HUES64 (cell line): Measurements from ENCODE around the gene MINDY1.

Source experiments
- H3K27ac ChIP-seq: 2 replicates; pipeline ENCODE4 v1.7.0; 2013; ENCODE audit warnings: low read depth, low read length, inconsistent platforms
- H3K27me3 ChIP-seq: 2 replicates; pipeline ENCODE4 v1.6.1; 2013; ENCODE audit warnings: mild to moderate bottlenecking, low read length; ENCODE audit not compliant: insufficient read depth
- H3K36me3 ChIP-seq: 2 replicates; pipeline ENCODE4 v1.6.1; 2013; ENCODE audit warnings: mild to moderate bottlenecking, low read length; ENCODE audit not compliant: insufficient read depth
- H3K4me1 ChIP-seq: 2 replicates; pipeline ENCODE4 v1.6.1; 2013; ENCODE audit warnings: mild to moderate bottlenecking, low read length, moderate library complexity; ENCODE audit not compliant: insufficient read depth
- H3K4me3 ChIP-seq: 2 replicates; pipeline ENCODE4 v1.5.1; 2013; ENCODE audit warnings: mild to moderate bottlenecking, low read length, moderate library complexity
- H3K9ac ChIP-seq: 2 replicates; pipeline ENCODE4 v1.6.1; 2013; ENCODE audit warnings: mild to moderate bottlenecking, low read depth, low read length
- H3K9me3 ChIP-seq: 2 replicates; pipeline ENCODE4 v1.6.1; 2013; ENCODE audit warnings: low read depth, low read length; ENCODE audit not compliant: insufficient read depth
- WGBS: fragments of 150-250, 120-280 bp; methylation state at CpG from one replicate; pipeline ENCODE4 v1.1.7; 2013; ENCODE audit warnings: missing lambda C conversion rate; 5-methylcytosine and 5-hydroxymethylcytosine counted together

Gene MINDY1

DNA sequence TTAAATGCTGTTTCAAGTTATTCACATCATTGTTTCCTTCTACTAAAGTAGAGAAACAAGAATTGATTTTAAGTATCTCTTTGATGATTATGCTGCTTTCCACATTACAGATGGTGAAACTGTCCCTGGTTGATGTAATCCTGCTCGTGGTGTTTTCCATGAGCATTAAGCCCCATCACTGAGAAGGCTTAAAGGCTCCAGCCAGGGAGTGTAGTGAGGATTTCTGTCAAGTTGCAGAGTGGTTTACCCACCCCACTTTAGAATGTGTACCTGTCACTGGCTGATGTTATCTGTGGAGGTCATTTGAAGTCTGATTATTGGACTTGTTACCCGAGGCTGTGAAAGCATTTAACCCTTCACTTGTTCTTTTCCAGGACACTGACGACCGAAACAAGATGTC is 44.9 kb downstream of the MINDY1 start:
- Histone ChIP-seq H3K27ac (no peak overlapping the region), H3K4me1 (no peaks in the 10 kb centered on the region), H3K4me3 (no peak overlapping the region), H3K27me3 (no peaks in the 10 kb centered on the region), H3K9ac (no peak overlapping the region), H3K36me3 (peaks cover 97% of the 10 kb centered on the region), H3K9me3 (no peaks in the 10 kb centered on the region)
- WGBS = 89% methylated on average over 4 of the region's 4 CpGs

- no peaks in the 10 kb centered on the region for H3K9me3 ChIP-seq
- WGBS = 92% methylated on average over 7 of the region's 7 CpGs
- H3K27me3 ChIP-seq = no peaks in the 10 kb centered on the region
- H3K4me3 ChIP-seq = no peak overlapping the region
- no peaks in the 10 kb centered on the region for H3K4me1 ChIP-seq
- no peak overlapping the region for H3K27ac ChIP-seq
- no peak overlapping the region for H3K9ac ChIP-seq
- H3K36me3 ChIP-seq = peaks cover 94% of the 10 kb centered on the region
Observed at GRCh38 chr1:150960646-150961045, 46.1 kb downstream of the MINDY1 start.

- H3K27ac ChIP-seq = no peak overlapping the region
- H3K4me3 ChIP-seq = no peak overlapping the region
- H3K4me1 ChIP-seq = no peaks in the 10 kb centered on the region
- no peak overlapping the region for H3K9ac ChIP-seq
- H3K36me3 ChIP-seq = peaks cover 92% of the 10 kb centered on the region
- H3K27me3 ChIP-seq = no peaks in the 10 kb centered on the region
- WGBS = 96% methylated on average over 11 of the region's 11 CpGs
- no peaks in the 10 kb centered on the region for H3K9me3 ChIP-seq
Observed at GRCh38 chr1:150957666-150958065, 49.0 kb downstream of the MINDY1 start.

- H3K4me3 ChIP-seq = no peak overlapping the region
- no peak overlapping the region for H3K27ac ChIP-seq
- no peaks in the 10 kb centered on the region for H3K27me3 ChIP-seq
- no peaks in the 10 kb centered on the region for H3K9me3 ChIP-seq
- peaks cover 89% of the 10 kb centered on the region for H3K36me3 ChIP-seq
- no peak overlapping the region for H3K9ac ChIP-seq
- no peaks in the 10 kb centered on the region for H3K4me1 ChIP-seq
Observed at GRCh38 chr1:150955280-150955679, 51.4 kb downstream of the MINDY1 start.

- H3K4me3 ChIP-seq = no peak overlapping the region
- H3K36me3 ChIP-seq = peaks cover 89% of the 10 kb centered on the region
- WGBS = 96% methylated on average over 3 of the region's 3 CpGs
- no peaks in the 10 kb centered on the region for H3K27me3 ChIP-seq
- no peaks in the 10 kb centered on the region for H3K9me3 ChIP-seq
- no peak overlapping the region for H3K27ac ChIP-seq
- no peak overlapping the region for H3K9ac ChIP-seq
- H3K4me1 ChIP-seq = no peaks in the 10 kb centered on the region
Observed at GRCh38 chr1:150954708-150955107, 52.0 kb downstream of the MINDY1 start.
